Activated naive CD4-positive, alpha-beta T cell treated with Interleukin-2 at 50 U/mL for 16 hours (primary cell): ENCODE measurements around the gene SCGB1C2.
A peak's percentile ranks its signal among the peaks of the same experiment; 100 is the strongest.
"Not testable (repeated sequence)": the region's sequence is repeated elsewhere in the genome, so short reads cannot be mapped to it uniquely, and the experiment has no call there.

ENCODE experiments used
- DNase-seq: peaks from one replicate; pipeline ENCODE4 v3.0.0-alpha.2; 2020

The SCGB1C2 gene

GRCh38 chr17:137166-137807 is at the start of gene SCGB1C2:
Gene SCGB1C2, plus strand, starts transcription at chr17:137569. Its CDS starts 22 bp downstream, at chr17:137591.
- not testable (repeated sequence) for DNase-seq

GRCh38 chr17:113111-113510 is 24.3 kb upstream of the SCGB1C2 start:
- DNase-seq: not testable (repeated sequence)

GRCh38 chr17:118339-118917 is 18.9 kb upstream of the SCGB1C2 start:
- DNase-seq: peak; percentile 75

GRCh38 chr17:133932-134331 is 3.4 kb upstream of the SCGB1C2 start:
- not testable (repeated sequence) for DNase-seq

GRCh38 chr17:134332-134785 is 3.0 kb upstream of the SCGB1C2 start:
- DNase-seq: not testable (repeated sequence)

- DNase-seq: not testable (repeated sequence)
These were observed 2.3 kb upstream of the SCGB1C2 start for GRCh38 chr17:135022-135421.

- DNase-seq: not testable (repeated sequence)
These were observed 1.5 kb upstream of the SCGB1C2 start for GRCh38 chr17:135895-136294.

GRCh38 chr17:136531-136930 is 838 bp upstream of the SCGB1C2 start:
- peak; percentile 82 for DNase-seq

- DNase-seq: not testable (repeated sequence)
These were observed 2.2 kb downstream of the SCGB1C2 start for GRCh38 chr17:139401-140205.

- peak; percentile 13 for DNase-seq
These were observed 4.8 kb downstream of the SCGB1C2 start for GRCh38 chr17:142102-142661.

- DNase-seq: no peak
These were observed 5.8 kb downstream of the SCGB1C2 start for GRCh38 chr17:142876-143784.

- DNase-seq: peak; percentile 88
These were observed 6.5 kb downstream of the SCGB1C2 start for GRCh38 chr17:143785-144281.

- DNase-seq: no peak
These were observed 7.7 kb downstream of the SCGB1C2 start for GRCh38 chr17:144936-145670.

- DNase-seq: no peak
These were observed 8.5 kb downstream of the SCGB1C2 start for GRCh38 chr17:145671-146541.

GRCh38 chr17:146546-146945 is 9.2 kb downstream of the SCGB1C2 start:
- no peak for DNase-seq

GRCh38 chr17:146983-147761 is 9.8 kb downstream of the SCGB1C2 start:
- no peak for DNase-seq

GRCh38 chr17:147796-148740 is 10.7 kb downstream of the SCGB1C2 start:
- DNase-seq: no peak

GRCh38 chr17:148757-149156 is 11.4 kb downstream of the SCGB1C2 start:
- DNase-seq: no peak
